Kidney capillary endothelial cell (primary cell): ENCODE results near the gene ISOC2.
A peak's percentile ranks its signal among the peaks of the same experiment; 100 is the strongest.

Experiments
- DNase-seq: peaks from one replicate; pipeline ENCODE4 v3.0.0-alpha.2; 2018; ENCODE audit warnings: low spot score

The ISOC2 gene

GRCh38 chr19:55477905-55478304, 16.5 kb upstream of the ISOC2 start:
- DNase-seq, result no peak

- DNase-seq, result peak; percentile 96
Measured at GRCh38 chr19:55476100-55476775, 14.8 kb upstream of the ISOC2 start, which contains the start of gene ZNF628. TSS of gene ZNF628 (plus strand) at chr19:55476617. CDS start at chr19:55479911, 3,294 bp downstream.

- no peak for DNase-seq
Measured at GRCh38 chr19:55474269-55475265, 13.1 kb upstream of the ISOC2 start.

GRCh38 chr19:55473225-55474012, 12.0 kb upstream of the ISOC2 start:
- no peak for DNase-seq

- no peak for DNase-seq
Measured at GRCh38 chr19:55472463-55472862, 11.0 kb upstream of the ISOC2 start.

- DNase-seq, result no peak
Measured at GRCh38 chr19:55471266-55471665, 9.8 kb upstream of the ISOC2 start.

- DNase-seq, result no peak
Measured at GRCh38 chr19:55468054-55468393, 6.6 kb upstream of the ISOC2 start.

GRCh38 chr19:55467236-55468053, 6.0 kb upstream of the ISOC2 start:
- DNase-seq, result peak; percentile 49

- no peak for DNase-seq
Measured at GRCh38 chr19:55466241-55466614, 4.8 kb upstream of the ISOC2 start.

- DNase-seq, result no peak
Measured at GRCh38 chr19:55465460-55466240, 4.2 kb upstream of the ISOC2 start.

- no peak for DNase-seq
Measured at GRCh38 chr19:55464662-55465054, 3.2 kb upstream of the ISOC2 start, which contains the start of gene C19orf85. TSS of gene C19orf85 (minus strand) at chr19:55464751. CDS start at chr19:55464554, 197 bp downstream.

GRCh38 chr19:55464039-55464661, 2.7 kb upstream of the ISOC2 start:
- DNase-seq, result no peak

GRCh38 chr19:55463583-55464031, 2.2 kb upstream of the ISOC2 start:
- DNase-seq, result no peak

GRCh38 chr19:55462722-55463121, 1.3 kb upstream of the ISOC2 start:
- no peak for DNase-seq

GRCh38 chr19:55461974-55462626, 658 bp upstream of the ISOC2 start:
- DNase-seq, result peak; percentile 36

- no peak for DNase-seq
Measured at GRCh38 chr19:55460670-55461258, 678 bp downstream of the ISOC2 start.

GRCh38 chr19:55459950-55460657, 1.3 kb downstream of the ISOC2 start:
- no peak for DNase-seq

- no peak for DNase-seq
Measured at GRCh38 chr19:55459551-55459949, 1.9 kb downstream of the ISOC2 start.
